Type B pancreatic cell (in vitro differentiated cells): Measurements from ENCODE around the gene PNMA5. TPM values are rescaled to one million over a fixed set of nuclear protein-coding genes. Genes with fewer than 3 reads are reported as not detected.
A peak's percentile ranks its signal among the peaks of the same experiment; 100 is the strongest.

Source experiments
- DNase-seq: peaks from one replicate; pipeline ENCODE4 v3.0.0; 2021; ENCODE audit warnings: mixed read lengths; ENCODE audit not compliant: unreplicated experiment; ENCODE audit errors: extremely low spot score
- H3K27ac Mint-ChIP-seq: 2 replicates; pipeline ENCODE4 v1.8.0; 2021; ENCODE audit warnings: mild to moderate bottlenecking, mixed read lengths
- H3K27me3 Mint-ChIP-seq: 2 replicates; pipeline ENCODE4 v1.8.0; 2021; ENCODE audit warnings: mixed read lengths
- H3K36me3 Mint-ChIP-seq: 2 replicates; pipeline ENCODE4 v1.8.0; 2021; ENCODE audit warnings: mixed read lengths
- H3K4me1 Mint-ChIP-seq: one replicate; pipeline ENCODE4 v1.8.0; 2021; ENCODE audit warnings: mixed read lengths; ENCODE audit not compliant: unreplicated experiment
- H3K4me3 Mint-ChIP-seq: 2 replicates; pipeline ENCODE4 v1.8.0; 2021; ENCODE audit warnings: mild to moderate bottlenecking, mixed read lengths
- H3K9me3 Mint-ChIP-seq: 2 replicates; pipeline ENCODE4 v1.8.0; 2021; ENCODE audit warnings: mixed read lengths
- total RNA-seq: library from RNA; stranded (reverse); gene quantifications from 2 replicates; pipeline ENCODE4 v1.2.1, GENCODE V29; 2021; ENCODE audit warnings: low replicate concordance
- TF ChIP-seq, protein P1 (sequence below): fragments of 200-600 bp; sonication (generic); conservative IDR thresholded peaks from 2 replicates; pipeline ENCODE4 v1.5.0; 2021; ENCODE audit warnings: antibody characterized with exemption, mild to moderate bottlenecking

PNMA5 gene
- total RNA-seq, 1 donor from 2014 or later = 0.22 TPM

DNA sequence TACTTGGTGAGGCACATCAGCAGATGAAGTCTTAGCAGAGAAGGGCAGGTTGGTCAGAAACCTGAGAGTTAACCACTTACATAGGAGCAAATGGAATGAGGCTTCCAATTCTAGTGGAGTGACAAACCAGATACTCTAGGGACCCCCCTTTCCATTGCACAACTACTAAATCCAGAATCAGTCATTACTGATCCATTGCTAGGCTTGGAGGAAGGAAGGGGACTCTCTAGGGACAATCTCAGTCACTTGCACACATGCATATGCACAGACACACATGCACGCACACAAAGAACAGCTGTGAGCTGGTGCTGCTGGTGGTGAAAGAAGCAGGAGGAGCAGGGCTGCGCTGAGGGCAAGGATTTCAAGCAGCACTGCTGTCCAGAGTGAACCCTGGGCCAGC lies 25.7 kb downstream of the PNMA5 start:
- Mint-ChIP-seq H3K4me3 (no peak overlapping the region), H3K36me3 (peaks cover 4% of the 10 kb centered on the region), H3K27me3 (no peaks in the 10 kb centered on the region), H3K27ac (no peak overlapping the region), H3K4me1 (no peaks in the 10 kb centered on the region), H3K9me3 (no peaks in the 10 kb centered on the region)
- DNase-seq = no peak
- TF ChIP-seq, protein P1, sequence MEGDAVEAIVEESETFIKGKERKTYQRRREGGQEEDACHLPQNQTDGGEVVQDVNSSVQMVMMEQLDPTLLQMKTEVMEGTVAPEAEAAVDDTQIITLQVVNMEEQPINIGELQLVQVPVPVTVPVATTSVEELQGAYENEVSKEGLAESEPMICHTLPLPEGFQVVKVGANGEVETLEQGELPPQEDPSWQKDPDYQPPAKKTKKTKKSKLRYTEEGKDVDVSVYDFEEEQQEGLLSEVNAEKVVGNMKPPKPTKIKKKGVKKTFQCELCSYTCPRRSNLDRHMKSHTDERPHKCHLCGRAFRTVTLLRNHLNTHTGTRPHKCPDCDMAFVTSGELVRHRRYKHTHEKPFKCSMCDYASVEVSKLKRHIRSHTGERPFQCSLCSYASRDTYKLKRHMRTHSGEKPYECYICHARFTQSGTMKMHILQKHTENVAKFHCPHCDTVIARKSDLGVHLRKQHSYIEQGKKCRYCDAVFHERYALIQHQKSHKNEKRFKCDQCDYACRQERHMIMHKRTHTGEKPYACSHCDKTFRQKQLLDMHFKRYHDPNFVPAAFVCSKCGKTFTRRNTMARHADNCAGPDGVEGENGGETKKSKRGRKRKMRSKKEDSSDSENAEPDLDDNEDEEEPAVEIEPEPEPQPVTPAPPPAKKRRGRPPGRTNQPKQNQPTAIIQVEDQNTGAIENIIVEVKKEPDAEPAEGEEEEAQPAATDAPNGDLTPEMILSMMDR = no peak

DNA sequence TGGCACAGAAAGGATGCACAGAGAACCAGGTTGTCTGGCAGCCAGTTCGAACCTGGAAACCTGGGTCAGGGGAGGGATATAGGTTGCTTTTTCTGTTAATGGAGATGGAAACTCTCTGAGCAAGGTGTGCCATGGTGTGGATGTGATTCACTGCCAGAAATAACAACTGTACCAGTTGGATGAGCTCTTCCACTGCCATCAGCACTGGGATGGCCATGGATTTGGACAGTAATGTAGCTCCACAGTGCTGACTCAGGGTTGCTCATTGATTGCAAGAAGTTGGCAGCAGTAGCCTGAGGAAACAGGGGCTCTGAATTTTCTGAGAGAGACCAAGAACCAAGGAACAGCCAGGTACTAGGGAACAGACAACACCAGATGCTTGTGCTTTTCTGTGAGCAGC lies 33.8 kb downstream of the PNMA5 start:
- Mint-ChIP-seq H3K9me3 (no peaks in the 10 kb centered on the region), H3K27me3 (no peaks in the 10 kb centered on the region), H3K4me1 (no peaks in the 10 kb centered on the region)

DNA sequence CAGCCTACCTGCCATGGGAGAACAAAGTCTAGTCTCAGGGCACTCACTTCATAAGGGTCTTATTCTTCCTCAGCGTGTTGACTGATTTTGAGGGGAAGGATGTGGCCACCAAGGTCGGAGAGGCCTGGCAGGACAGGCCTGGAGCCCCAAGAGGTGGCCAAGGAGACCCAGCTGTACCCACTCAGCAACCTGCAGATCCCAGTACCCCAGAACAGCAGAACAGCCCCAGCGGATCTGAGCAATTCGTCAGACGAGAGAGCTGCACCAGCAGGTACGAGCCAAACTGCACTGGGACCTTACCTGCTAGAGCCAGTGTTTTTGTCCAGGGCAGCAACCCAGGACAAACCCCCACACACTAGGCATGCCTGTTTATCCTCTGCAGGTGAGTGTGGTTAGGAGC lies 34.3 kb downstream of the PNMA5 start:
- no peak for DNase-seq
- Mint-ChIP-seq H3K4me3 (no peak overlapping the region), H3K36me3 (no peaks in the 10 kb centered on the region), H3K4me1 (no peaks in the 10 kb centered on the region), H3K27me3 (no peaks in the 10 kb centered on the region), H3K27ac (no peak overlapping the region), H3K9me3 (no peaks in the 10 kb centered on the region)
- TF ChIP-seq, protein P1 = no peak

More for the DNA sequence above, 33.8 kb downstream of the PNMA5 start:
- TF ChIP-seq, protein P1 = no peak
- H3K4me3 Mint-ChIP-seq = no peak overlapping the region
- H3K27ac Mint-ChIP-seq = no peak overlapping the region
- DNase-seq = no peak
- no peaks in the 10 kb centered on the region for H3K36me3 Mint-ChIP-seq

DNA sequence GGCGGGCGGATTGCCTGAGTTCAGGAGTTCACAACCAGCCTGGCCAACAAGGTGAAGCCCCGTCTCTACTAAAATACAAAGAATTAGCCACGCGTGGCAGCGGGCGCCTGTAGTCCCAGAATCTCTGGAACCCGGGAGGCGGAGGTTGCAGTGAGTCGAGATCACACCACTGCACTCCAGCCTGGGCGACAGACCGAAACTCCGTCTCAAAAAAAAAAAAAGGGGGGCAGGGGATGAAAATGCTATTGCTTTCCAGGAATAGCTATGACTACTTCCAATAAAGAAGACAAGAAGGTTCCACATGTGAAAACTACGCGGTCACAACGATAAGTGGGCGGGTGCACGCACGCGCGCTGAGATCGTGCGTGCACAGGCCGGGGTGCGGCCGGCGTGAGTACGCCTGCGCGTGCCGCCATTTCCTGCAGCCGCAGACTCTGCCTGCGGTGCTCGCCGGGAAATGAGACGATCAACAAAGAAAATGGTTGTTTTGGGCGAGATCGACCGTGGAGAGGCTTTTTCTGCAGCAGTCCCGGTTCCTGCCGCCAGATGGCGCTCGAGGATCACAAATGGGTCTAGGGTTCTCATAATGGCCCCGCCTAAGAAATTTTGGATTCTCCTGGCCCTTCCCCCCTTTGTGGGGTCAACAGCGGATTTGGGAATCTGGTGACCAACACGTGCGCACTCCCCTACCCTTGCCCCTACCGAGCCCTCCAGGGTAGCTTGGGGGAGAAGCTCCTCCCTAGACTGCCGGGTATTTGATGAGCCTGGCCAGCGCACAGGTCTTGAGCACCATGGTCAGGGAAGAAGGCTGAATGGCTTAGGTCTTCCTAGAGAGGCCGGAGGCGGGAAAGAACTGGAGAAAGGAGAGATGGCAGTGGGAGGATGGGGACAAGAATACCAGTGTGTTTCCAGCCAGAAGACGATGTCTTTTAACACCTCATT lies 35.1 kb downstream of the PNMA5 start:
- Mint-ChIP-seq H3K9me3 (no peaks in the 10 kb centered on the region), H3K27me3 (no peaks in the 10 kb centered on the region), H3K27ac (peak overlapping the region; percentile 87), H3K4me3 (peak overlapping the region; percentile 83), H3K4me1 (no peaks in the 10 kb centered on the region), H3K36me3 (no peaks in the 10 kb centered on the region)
- peak; percentile 91 for DNase-seq
- TF ChIP-seq, protein P1 = peak; percentile 94

DNA sequence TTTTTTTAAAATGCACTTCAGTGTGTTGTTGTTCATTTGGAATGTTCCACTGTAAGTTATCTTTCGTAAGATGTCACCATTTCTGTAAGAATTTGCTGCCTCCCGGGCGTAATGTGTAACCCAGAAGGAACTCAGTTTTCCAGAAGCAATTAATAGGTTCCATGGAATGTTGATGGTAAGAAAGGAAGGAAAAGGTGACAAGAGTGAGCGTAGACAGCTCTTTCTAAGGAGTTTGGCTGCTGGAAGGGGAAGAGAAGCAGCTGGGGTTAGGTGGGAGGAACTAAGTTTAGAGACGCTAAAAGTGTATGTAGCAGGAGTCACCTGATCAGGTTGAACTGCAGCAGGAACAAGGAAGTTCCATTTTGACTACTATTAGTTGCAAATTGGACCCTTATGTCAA lies 35.9 kb downstream of the PNMA5 start:
- Mint-ChIP-seq H3K4me3 (peak overlapping the region; percentile 71), H3K9me3 (no peaks in the 10 kb centered on the region), H3K36me3 (no peaks in the 10 kb centered on the region), H3K27me3 (no peaks in the 10 kb centered on the region), H3K27ac (peak overlapping the region; percentile 87), H3K4me1 (no peaks in the 10 kb centered on the region)
- TF ChIP-seq, protein P1 = no peak
- DNase-seq = no peak
